Suprapubic skin (tissue), 4 donors: ENCODE data around the gene LCA5. TPM values are rescaled to one million over a fixed set of nuclear protein-coding genes. Genes with fewer than 3 reads are reported as not detected.

Experiments used
- DNase-seq, 2 donors: peaks; one replicate each; pipeline ENCODE4 v3.0.0-alpha.2; 2019; ENCODE audit warnings: low spot score in 2 of 2
- H3K27ac ChIP-seq: fragments of 200-600 bp; sonication (generic); one replicate; pipeline ENCODE4 v1.5.1; 2019
- H3K27me3 ChIP-seq: fragments of 200-600 bp; sonication (generic); one replicate; pipeline ENCODE4 v1.5.1; 2019
- H3K36me3 ChIP-seq: fragments of 200-600 bp; sonication (generic); one replicate; pipeline ENCODE4 v1.5.1; 2019
- H3K4me1 ChIP-seq: fragments of 200-600 bp; sonication (generic); one replicate; pipeline ENCODE4 v1.5.1; 2019
- H3K4me3 ChIP-seq: fragments of 200-600 bp; sonication (generic); one replicate; pipeline ENCODE4 v1.5.1; 2019; ENCODE audit warnings: mild to moderate bottlenecking
- H3K9me3 ChIP-seq: fragments of 200-600 bp; sonication (generic); one replicate; pipeline ENCODE4 v1.5.1; 2019
- CTCF ChIP-seq, 2 donors: fragments of 200-600 bp in 1 of 2; fragments of 450-650 bp in 1 of 2; sonication (generic) in 1 of 2; IDR thresholded peaks; one replicate each; pipeline ENCODE4 v1.5.1; 2016 to 2019; ENCODE audit warnings: antibody characterized with exemption in 2 of 2, mild to moderate bottlenecking in 1 of 2, moderate library complexity in 1 of 2
- EP300 ChIP-seq: sonication (generic); formaldehyde crosslinking; IDR thresholded peaks from one replicate; pipeline ENCODE4 v1.6.1; 2017; ENCODE audit warnings: antibody characterized with exemption
- POLR2A ChIP-seq, 2 donors: fragments of 450-650 bp; IDR thresholded peaks; one replicate each; pipeline ENCODE4 v1.6.1; 2017; ENCODE audit warnings: antibody characterized with exemption in 2 of 2, mild to moderate bottlenecking in 2 of 2, moderate library complexity in 2 of 2
- POLR2AphosphoS5 ChIP-seq, 3 donors: sonication (generic); formaldehyde crosslinking; IDR thresholded peaks; one replicate each; pipeline ENCODE4 v1.6.1; 2017; ENCODE audit warnings: antibody characterized with exemption in 3 of 3
- WGBS: methylation state at CpG from one replicate; pipeline ENCODE4 v1.1.5; 2018; 5-methylcytosine and 5-hydroxymethylcytosine counted together
- total RNA-seq, 4 donors: library from RNA; depleted of rRNA; stranded (reverse); fragments of >200 nt; gene quantifications; one replicate each; pipeline ENCODE4 v1.1.0, GENCODE V29; 2016

The LCA5 gene
- total RNA-seq, 4 donors from 2014 or later = 0.95 to 2.6 (median 1.5) TPM

DNA sequence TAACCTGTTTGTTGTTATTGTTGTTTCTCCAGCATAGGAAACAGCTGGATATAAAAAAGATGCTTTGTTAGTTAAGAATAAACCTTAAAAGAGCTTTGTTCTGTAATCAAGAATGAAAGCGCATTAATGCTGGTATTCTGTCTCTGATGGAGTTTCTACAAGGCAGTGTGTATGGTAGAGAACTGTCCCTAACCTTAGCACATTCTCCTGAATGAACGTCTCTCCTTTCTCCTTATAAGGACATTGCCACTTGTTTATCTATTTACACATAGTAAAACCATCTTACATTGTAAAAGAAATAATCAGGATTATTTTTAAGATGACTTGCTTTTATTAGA lies 33.8 kb upstream of the LCA5 start:
- TF ChIP-seq CTCF (IDR thresholded peaks at IDR 0.05) (no peak), POLR2A (IDR thresholded peaks at IDR 0.05) (no peak), EP300 (no peak), POLR2AphosphoS5 (IDR thresholded peaks at IDR 0.05) (no peak)
- no peaks in the 10 kb centered on the region for H3K27me3 ChIP-seq
- peaks cover 11% of the 10 kb centered on the region for H3K4me1 ChIP-seq
- H3K9me3 ChIP-seq = no peaks in the 10 kb centered on the region
- no peak overlapping the region for H3K27ac ChIP-seq
- peak overlapping the region; percentile 19 for H3K4me3 ChIP-seq
- H3K36me3 ChIP-seq = no peaks in the 10 kb centered on the region
- no peak for DNase-seq
- WGBS = 39% methylated on average over 2 of the region's 2 CpGs

DNA sequence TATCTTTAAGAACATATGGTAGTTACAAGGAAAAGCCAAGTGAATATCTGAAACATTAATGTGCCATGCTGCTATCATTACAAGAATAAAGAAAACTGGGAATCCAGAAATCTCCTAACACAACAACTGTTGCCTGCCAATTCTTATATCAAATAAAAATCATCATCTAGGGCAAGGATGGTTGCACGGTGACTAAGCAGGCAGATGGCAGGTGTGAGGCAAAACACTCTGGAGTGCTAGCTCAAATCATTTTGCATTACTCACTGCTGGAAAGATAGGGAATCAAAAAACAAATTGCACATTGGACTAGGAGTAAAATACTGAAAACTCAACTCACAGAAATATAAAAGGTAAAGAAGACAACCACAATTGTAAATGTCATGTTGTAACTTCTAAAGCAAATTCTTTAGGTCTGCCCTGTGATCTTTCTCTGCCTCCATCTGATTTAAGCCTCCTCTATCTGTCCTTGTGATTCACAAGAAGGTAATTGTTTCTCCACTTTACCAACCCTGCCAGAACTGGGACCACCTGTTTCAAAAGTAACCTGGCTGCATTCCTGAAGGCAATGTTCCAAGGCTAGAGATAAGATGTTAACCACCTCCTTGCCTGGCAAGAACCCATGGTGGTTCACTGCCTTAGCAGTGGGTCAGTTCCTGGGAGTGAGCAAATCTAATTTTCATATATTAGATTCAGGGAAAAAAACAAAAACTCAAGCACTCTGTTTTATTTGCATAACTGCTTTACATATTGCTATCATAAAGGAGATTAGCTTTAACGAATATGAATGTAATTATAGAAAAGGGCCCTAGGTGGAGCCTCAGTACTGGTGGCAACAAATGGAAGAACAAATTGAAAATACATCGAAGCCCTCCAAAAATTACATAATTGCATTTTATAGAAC lies 33.1 kb upstream of the LCA5 start:
- 22% methylated on average over 3 of the region's 3 CpGs for WGBS
- H3K4me3 ChIP-seq = peak overlapping the region; percentile 19
- TF ChIP-seq CTCF (IDR thresholded peaks at IDR 0.05) (peak; percentile 10 to 35), POLR2A (IDR thresholded peaks at IDR 0.05) (no peak), POLR2AphosphoS5 (IDR thresholded peaks at IDR 0.05) (no peak), EP300 (no peak)
- peaks cover 11% of the 10 kb centered on the region for H3K4me1 ChIP-seq
- DNase-seq = no peak
- no peaks in the 10 kb centered on the region for H3K27me3 ChIP-seq
- H3K36me3 ChIP-seq = no peaks in the 10 kb centered on the region
- no peaks in the 10 kb centered on the region for H3K9me3 ChIP-seq
- H3K27ac ChIP-seq = no peak overlapping the region

GRCh38 chr6:79568996-79569395 lies 31.8 kb upstream of the LCA5 start:
- DNase-seq = no peak
- 86% methylated on average over 2 of the region's 2 CpGs for WGBS
- no peaks in the 10 kb centered on the region for H3K36me3 ChIP-seq
- no peaks in the 10 kb centered on the region for H3K9me3 ChIP-seq
- H3K27ac ChIP-seq = no peak overlapping the region
- peaks cover 11% of the 10 kb centered on the region for H3K4me1 ChIP-seq
- TF ChIP-seq POLR2AphosphoS5 (IDR thresholded peaks at IDR 0.05) (no peak), EP300 (no peak), POLR2A (IDR thresholded peaks at IDR 0.05) (no peak), CTCF (IDR thresholded peaks at IDR 0.05) (no peak)
- no peaks in the 10 kb centered on the region for H3K27me3 ChIP-seq
- no peak overlapping the region for H3K4me3 ChIP-seq

DNA sequence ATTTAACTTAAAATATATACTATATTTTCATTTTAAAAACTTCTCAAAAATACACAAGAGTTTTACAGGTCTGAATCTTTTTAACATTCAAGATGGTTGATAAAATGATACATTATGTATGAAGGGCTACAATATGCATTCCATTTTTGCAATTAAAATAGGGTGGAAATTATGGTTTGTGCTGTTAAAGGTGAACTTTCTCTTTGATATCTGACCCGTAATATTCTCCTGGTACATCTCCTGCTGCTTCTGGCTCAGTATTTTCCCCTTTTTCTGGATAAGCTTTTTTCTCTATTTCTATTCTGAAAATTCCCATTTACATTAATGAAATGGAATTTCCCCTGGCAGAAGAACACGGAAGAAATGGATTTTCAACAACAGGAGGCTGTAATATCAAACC lies 27.4 kb upstream of the LCA5 start:
- no peak for DNase-seq
- H3K4me3 ChIP-seq = no peak overlapping the region
- no peaks in the 10 kb centered on the region for H3K4me1 ChIP-seq
- WGBS = 58% methylated on average over 2 of the region's 2 CpGs
- H3K9me3 ChIP-seq = no peaks in the 10 kb centered on the region
- H3K36me3 ChIP-seq = no peaks in the 10 kb centered on the region
- H3K27me3 ChIP-seq = no peaks in the 10 kb centered on the region
- no peak overlapping the region for H3K27ac ChIP-seq
- TF ChIP-seq POLR2AphosphoS5 (IDR thresholded peaks at IDR 0.05) (no peak), POLR2A (IDR thresholded peaks at IDR 0.05) (no peak), CTCF (IDR thresholded peaks at IDR 0.05) (no peak), EP300 (no peak)

DNA sequence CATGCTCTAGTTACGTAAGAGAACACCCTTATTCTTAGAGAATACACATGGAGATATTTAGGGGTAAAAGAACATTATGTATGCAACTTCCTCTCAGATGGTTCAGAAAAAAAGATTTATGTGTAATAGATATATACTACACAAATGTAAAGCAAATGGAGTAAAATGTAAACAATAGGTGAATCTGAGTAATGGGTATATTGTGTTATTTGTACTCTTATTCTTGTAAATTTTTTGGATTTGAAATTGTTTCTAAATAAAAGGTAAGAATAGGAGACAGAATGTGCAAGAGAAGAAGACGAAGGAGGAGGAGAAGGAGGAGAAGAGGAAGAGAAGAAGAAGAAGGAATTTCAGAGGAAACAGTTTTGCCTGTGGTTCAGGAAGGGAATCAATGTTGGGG lies 22.5 kb upstream of the LCA5 start:
- WGBS = 72% methylated on average over 2 of the region's 2 CpGs

More for the DNA sequence above, 22.5 kb upstream of the LCA5 start:
- TF ChIP-seq CTCF (IDR thresholded peaks at IDR 0.05) (no peak), POLR2A (IDR thresholded peaks at IDR 0.05) (no peak), POLR2AphosphoS5 (IDR thresholded peaks at IDR 0.05) (no peak), EP300 (no peak)
- H3K27me3 ChIP-seq = no peaks in the 10 kb centered on the region
- no peaks in the 10 kb centered on the region for H3K9me3 ChIP-seq
- H3K36me3 ChIP-seq = no peaks in the 10 kb centered on the region
- no peaks in the 10 kb centered on the region for H3K4me1 ChIP-seq
- H3K4me3 ChIP-seq = no peak overlapping the region
- H3K27ac ChIP-seq = no peak overlapping the region
- no peak for DNase-seq
